Keratinocyte (primary cell): Measurements from ENCODE around the gene TET2. TPM values are rescaled to one million over a fixed set of nuclear protein-coding genes. Genes with fewer than 3 reads are reported as not detected.

ENCODE experiments used
- DNase-seq: peaks from one replicate; pipeline ENCODE4 v3.0.0-alpha.2; 2011; ENCODE audit warnings: low read depth, missing footprints, low spot score
- FAIRE-seq: peaks from 2 replicates; lab custom pipeline; 2011; peaks lifted over from hg19 to GRCh38; lab: Jason Lieb, UNC
- H2AFZ ChIP-seq: 2 replicates; pipeline ENCODE4 v1.6.0; 2012; ENCODE audit warnings: low read length, control low read depth, inconsistent platforms; ENCODE audit not compliant: control insufficient read depth
- H3K27ac ChIP-seq: 2 replicates; pipeline ENCODE4 v1.5.1; 2011; ENCODE audit warnings: low read length; ENCODE audit not compliant: control insufficient read depth, insufficient read depth
- H3K27me3 ChIP-seq: 3 replicates; pipeline ENCODE4 v1.6.0; 2011; ENCODE audit warnings: low read length; ENCODE audit not compliant: control insufficient read depth, insufficient read depth; ENCODE audit errors: extremely low read depth
- H3K36me3 ChIP-seq, 2 experiments: 2 replicates in 1 of 2; 3 replicates in 1 of 2; pipeline ENCODE4 v1.5.1; 2011; ENCODE audit warnings: low read length in 2 of 2, mild to moderate bottlenecking in 1 of 2; ENCODE audit not compliant: control insufficient read depth in 2 of 2, insufficient read depth in 2 of 2; ENCODE audit errors: extremely low read depth in 1 of 2
- H3K4me1 ChIP-seq: 3 replicates; pipeline ENCODE4 v1.5.1; 2011; ENCODE audit warnings: low read length; ENCODE audit not compliant: control insufficient read depth, insufficient read depth; ENCODE audit errors: extremely low read depth
- H3K4me2 ChIP-seq: 3 replicates; pipeline ENCODE4 v1.6.0; 2011; ENCODE audit warnings: low read depth, low read length; ENCODE audit not compliant: control insufficient read depth, insufficient read depth; ENCODE audit errors: extremely low read depth
- H3K4me3 ChIP-seq, 3 experiments: fragments of 200-600 bp in 1 of 3; sonication (generic) in 1 of 3; 2 replicates in 2 of 3; 3 replicates in 1 of 3; pipeline ENCODE4 v1.5.1; 2011 to 2016; ENCODE audit warnings: low read length in 3 of 3, mild to moderate bottlenecking in 3 of 3, control low read depth in 2 of 3, inconsistent platforms in 1 of 3, low read depth in 1 of 3, mixed read lengths in 1 of 3, mixed run types in 1 of 3, moderate library complexity in 1 of 3; ENCODE audit not compliant: control insufficient read depth in 2 of 3, insufficient read depth in 2 of 3; ENCODE audit errors: extremely low read depth in 1 of 3
- H3K79me2 ChIP-seq: 2 replicates; pipeline ENCODE4 v1.6.0; 2012; ENCODE audit warnings: low read length; ENCODE audit not compliant: control insufficient read depth, insufficient read depth
- H3K9ac ChIP-seq: 3 replicates; pipeline ENCODE4 v1.6.0; 2011; ENCODE audit warnings: low read length; ENCODE audit not compliant: control insufficient read depth, insufficient read depth; ENCODE audit errors: extremely low read depth
- H3K9me1 ChIP-seq: 3 replicates; pipeline ENCODE4 v1.6.0; 2011; ENCODE audit warnings: low read length; ENCODE audit not compliant: control insufficient read depth, insufficient read depth; ENCODE audit errors: extremely low read depth
- H3K9me3 ChIP-seq: 2 replicates; pipeline ENCODE4 v1.5.1; 2012; ENCODE audit warnings: low read depth, low read length; ENCODE audit not compliant: control insufficient read depth
- H4K20me1 ChIP-seq: 3 replicates; pipeline ENCODE4 v1.6.0; 2011; ENCODE audit warnings: low read length; ENCODE audit not compliant: control insufficient read depth, insufficient read depth; ENCODE audit errors: extremely low read depth
- CTCF ChIP-seq, 3 experiments: IDR thresholded peaks in 1 of 3; conservative IDR thresholded peaks in 1 of 3; optimal IDR thresholded peaks in 1 of 3; 2 replicates in 2 of 3; 3 replicates in 1 of 3; pipeline versions ENCODE3 to v1.5.1; 2011; ENCODE audit warnings: low read length in 3 of 3, mild to moderate bottlenecking in 3 of 3, moderate library complexity in 2 of 3, control low read depth in 1 of 3, inconsistent platforms in 1 of 3; ENCODE audit not compliant: insufficient read depth in 2 of 3; ENCODE audit errors: extremely low read depth in 1 of 3
- EZH2 ChIP-seq: IDR thresholded peaks from one replicate; pipeline ENCODE4 v1.6.1; 2012; ENCODE audit warnings: inconsistent platforms, mild to moderate bottlenecking, low read length, moderate library complexity
- dilution Hi-C: fragments of 300-500 bp; cut with MboI; formaldehyde crosslinking; loops from one replicate; pipeline ENCODE4 v1.7.0; 2020; ENCODE audit warnings: low sequenced_read_pairs; ENCODE audit not compliant: extremely low pct_ligation_motif_present
- polyA plus RNA-seq, 5 experiments: library from polyadenylated mRNA; depleted of rRNA in 3 of 5; stranded (reverse) in 3 of 5; stranded (forward) in 1 of 5; unstranded in 1 of 5; fragments of >200 nt; gene quantifications; 1 replicate in 1 of 5; 2 replicates in 3 of 5; 3 replicates in 1 of 5; pipeline versions ENCODE4 v1.2.1 to v1.2.3, GENCODE V29; 2011 to 2012; ENCODE audit warnings: missing spikeins in 2 of 5, low read depth in 1 of 5, low replicate concordance in 1 of 5

The TET2 gene
- polyA plus RNA-seq, 1 donor (not counting 4 experiments of a cell fraction or from before 2014, with no cell fraction given), result 9.6 TPM

GRCh38 chr4:105304085-105304484 is 157.4 kb downstream of the TET2 start:
- H3K4me1 ChIP-seq, result no peaks in the 10 kb centered on the region
- no peaks in the 10 kb centered on the region for H3K27me3 ChIP-seq
- TF ChIP-seq CTCF (optimal IDR thresholded peaks at IDR 0.05 in 1 of 3, IDR thresholded peaks at IDR 0.05 in 1 of 3, conservative IDR thresholded peaks at IDR 0.05 in 1 of 3; ENCODE audit: extremely low read depth in 1 of 3, insufficient read depth in 2 of 3, low read length in 3 of 3) (no peak), EZH2 (no peak)
- dilution Hi-C loops, result no loop called here
- FAIRE-seq, result no peak
- H4K20me1 ChIP-seq, result no peaks in the 10 kb centered on the region
- H3K4me2 ChIP-seq, result no peak overlapping the region
- no peak overlapping the region for H3K9ac ChIP-seq
- no peaks in the 10 kb centered on the region for H3K9me3 ChIP-seq
- no peaks in the 10 kb centered on the region for H3K36me3 ChIP-seq
- no peaks in the 10 kb centered on the region for H3K9me1 ChIP-seq
- no peak for DNase-seq
- H2AFZ ChIP-seq, result no peak overlapping the region
- no peak overlapping the region for H3K4me3 ChIP-seq
- no peak overlapping the region for H3K27ac ChIP-seq
- H3K79me2 ChIP-seq, result no peaks in the 10 kb centered on the region

- H3K27me3 ChIP-seq, result no peaks in the 10 kb centered on the region
- no peaks in the 10 kb centered on the region for H3K9me1 ChIP-seq
- H4K20me1 ChIP-seq, result no peaks in the 10 kb centered on the region
- H3K9ac ChIP-seq, result no peak overlapping the region
- FAIRE-seq (no peak), DNase-seq (no peak)
- TF ChIP-seq CTCF (optimal IDR thresholded peaks at IDR 0.05 in 1 of 3, IDR thresholded peaks at IDR 0.05 in 1 of 3, conservative IDR thresholded peaks at IDR 0.05 in 1 of 3; ENCODE audit: extremely low read depth in 1 of 3, insufficient read depth in 2 of 3, low read length in 3 of 3) (no peak), EZH2 (no peak)
- no peaks in the 10 kb centered on the region for H3K4me1 ChIP-seq
- no peak overlapping the region for H3K4me3 ChIP-seq
- no peak overlapping the region for H2AFZ ChIP-seq
- dilution Hi-C loops, result no loop called here
- no peak overlapping the region for H3K4me2 ChIP-seq
- H3K79me2 ChIP-seq, result no peaks in the 10 kb centered on the region
- no peaks in the 10 kb centered on the region for H3K9me3 ChIP-seq
- no peak overlapping the region for H3K27ac ChIP-seq
- no peaks in the 10 kb centered on the region for H3K36me3 ChIP-seq
Observed at GRCh38 chr4:105305019-105305836, 158.6 kb downstream of the TET2 start.
